ENCODE results near the gene AMTN. TPM values are rescaled to one million over a fixed set of nuclear protein-coding genes. Genes with fewer than 3 reads are reported as not detected.
"Not testable (repeated sequence)": the region's sequence is repeated elsewhere in the genome, so short reads cannot be mapped to it uniquely, and the experiment has no call there.

AMTN gene
- total RNA-seq = not detected

GRCh38 chr4:70518269-70518668 lies at the start of gene AMTN:
TSS of gene AMTN (plus strand) at chr4:70518569. CDS start at chr4:70518778, 209 bp downstream.
- Histone ChIP-seq H3K27ac (no peak within 1 kb of the TSS), H3K27me3 (no peaks in the 10 kb centered on the region), H3K9me3 (no peaks in the 10 kb centered on the region), H3K9ac (ENCODE audit: low read depth in 2 of 2, low read length in 2 of 2) (no peak within 1 kb of the TSS), H3K4me1 (no peaks in the 10 kb centered on the region), H3K4me3 (no peak within 1 kb of the TSS), H3K36me3 (no peaks in the 10 kb centered on the region)
- TF ChIP-seq CTCF (IDR thresholded peaks at IDR 0.05) = no peak
- intact Hi-C loops (cut with DNase I) = no loop called here
- no peak for DNase-seq

- TF ChIP-seq CTCF (IDR thresholded peaks at IDR 0.05) = no peak
- intact Hi-C loops (cut with DNase I) = no loop called here
- H3K4me3 ChIP-seq = no peak within 1 kb of the TSS
- no peak within 1 kb of the TSS for H3K27ac ChIP-seq
- H3K4me1 ChIP-seq = no peaks in the 10 kb centered on the region
- H3K27me3 ChIP-seq = no peaks in the 10 kb centered on the region
- no peak within 1 kb of the TSS for H3K9ac ChIP-seq (ENCODE audit: low read depth in 2 of 2, low read length in 2 of 2)
- H3K9me3 ChIP-seq = no peaks in the 10 kb centered on the region
- DNase-seq = no peak
- H3K36me3 ChIP-seq = no peaks in the 10 kb centered on the region
These were observed 46.5 kb upstream of the AMTN start, which contains the start of gene MUC7 for GRCh38 chr4:70471897-70472296. TSS of gene MUC7 (plus strand) at chr4:70472197. CDS start at chr4:70474022, 1,825 bp downstream.

GRCh38 chr4:70473679-70474078 lies 44.7 kb upstream of the AMTN start:
- Histone ChIP-seq H3K9me3 (no peaks in the 10 kb centered on the region), H3K27me3 (no peaks in the 10 kb centered on the region), H3K27ac (no peak overlapping the region), H3K4me1 (no peaks in the 10 kb centered on the region), H3K4me3 (no peak overlapping the region), H3K36me3 (no peaks in the 10 kb centered on the region), H3K9ac (ENCODE audit: low read depth in 2 of 2, low read length in 2 of 2) (no peak overlapping the region)
- no peak for TF ChIP-seq CTCF (IDR thresholded peaks at IDR 0.05)
- intact Hi-C loops (cut with DNase I) = no loop called here
- DNase-seq = no peak

GRCh38 chr4:70488748-70489147 lies 29.6 kb upstream of the AMTN start:
- intact Hi-C loops (cut with DNase I) = no loop called here
- Histone ChIP-seq H3K4me1 (no peaks in the 10 kb centered on the region), H3K4me3 (no peak overlapping the region), H3K9ac (ENCODE audit: low read depth in 2 of 2, low read length in 2 of 2) (no peak overlapping the region), H3K27me3 (no peaks in the 10 kb centered on the region), H3K27ac (no peak overlapping the region), H3K36me3 (no peaks in the 10 kb centered on the region), H3K9me3 (no peaks in the 10 kb centered on the region)
- no peak for DNase-seq
- no peak for TF ChIP-seq CTCF (IDR thresholded peaks at IDR 0.05)

GRCh38 chr4:70496231-70496630 lies 22.1 kb upstream of the AMTN start:
- intact Hi-C loops (cut with DNase I) = no loop called here
- H3K4me1 ChIP-seq = no peaks in the 10 kb centered on the region
- H3K27me3 ChIP-seq = no peaks in the 10 kb centered on the region
- no peaks in the 10 kb centered on the region for H3K36me3 ChIP-seq
- no peak overlapping the region for H3K9ac ChIP-seq (ENCODE audit: low read depth in 2 of 2, low read length in 2 of 2)
- TF ChIP-seq CTCF (IDR thresholded peaks at IDR 0.05) = no peak
- no peaks in the 10 kb centered on the region for H3K9me3 ChIP-seq
- DNase-seq = no peak
- H3K4me3 ChIP-seq = no peak overlapping the region
- H3K27ac ChIP-seq = no peak overlapping the region

- not testable (repeated sequence) for H3K27me3 ChIP-seq, DNase-seq
These were observed 16.5 kb upstream of the AMTN start for GRCh38 chr4:70501838-70502237.

More at GRCh38 chr4:70501838-70502237, 16.5 kb upstream of the AMTN start:
- H3K9me3 ChIP-seq; H3K4me3 ChIP-seq; H3K4me1 ChIP-seq; H3K9ac ChIP-seq (ENCODE audit: low read depth in 2 of 2, low read length in 2 of 2); H3K36me3 ChIP-seq; H3K27ac ChIP-seq: not testable (repeated sequence)
- intact Hi-C loops (cut with DNase I) = loop anchor here (5.0 to 10.0 kb wide), 2 partner anchors 607 to 815 kb away; no protein-coding TSS in a partner anchor
